PFSK-1 (cell line): ENCODE measurements around the gene SFXN1.

ENCODE experiments used
- POLR2AphosphoS5 ChIP-seq: IDR thresholded peaks from 2 replicates; pipeline ENCODE4 v1.6.1; 2012; ENCODE audit warnings: low read depth, mild to moderate bottlenecking, control low read depth, low read length, moderate library complexity
- REST ChIP-seq, 2 experiments: IDR thresholded peaks; 2 replicates each; pipeline versions ENCODE4 v1.6.1 to v1.8.0; 2011 to 2012; ENCODE audit warnings: low read depth in 2 of 2, low read length in 2 of 2, control low read depth in 1 of 2, inconsistent platforms in 1 of 2, mild to moderate bottlenecking in 1 of 2, moderate library complexity in 1 of 2; ENCODE audit not compliant: insufficient read depth in 1 of 2
- SIN3A ChIP-seq: IDR thresholded peaks from 2 replicates; pipeline ENCODE4 v1.6.1; 2012; ENCODE audit warnings: mild to moderate bottlenecking, low read length, moderate library complexity, borderline replicate concordance; ENCODE audit not compliant: insufficient read depth

DNA sequence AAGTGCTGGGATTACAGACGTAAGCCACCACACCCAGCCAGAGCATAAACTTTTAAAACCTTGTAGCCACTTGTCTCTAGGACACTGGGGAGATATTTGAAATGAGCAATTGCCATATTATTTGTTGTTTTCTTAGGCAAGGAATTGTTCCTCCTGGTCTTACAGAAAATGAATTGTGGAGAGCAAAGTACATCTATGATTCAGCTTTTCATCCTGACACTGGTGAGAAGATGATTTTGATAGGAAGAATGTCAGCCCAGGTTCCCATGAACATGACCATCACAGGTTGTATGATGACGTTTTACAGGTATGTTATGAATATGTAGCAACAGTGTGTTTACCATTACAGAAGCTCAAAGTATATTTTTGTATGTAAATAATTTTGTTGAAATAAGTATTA is 30.5 kb downstream of the SFXN1 start:
- TF ChIP-seq SIN3A (no peak), POLR2AphosphoS5 (no peak), REST (IDR thresholded peaks at IDR 0.05; ENCODE audit: insufficient read depth in 1 of 2, low read depth in 2 of 2, low read length in 2 of 2) (no peak)
